Fibroblast of lung (primary cell): ENCODE results near the gene HGS. TPM values are rescaled to one million over a fixed set of nuclear protein-coding genes. Genes with fewer than 3 reads are reported as not detected.

Experiments
- DNase-seq, 2 donors: peaks; one replicate each; pipeline versions ENCODE4 v3.0.0 to v3.0.0-alpha.2; 2010; ENCODE audit warnings: low read depth in 2 of 2
- H2AFZ ChIP-seq: 2 replicates; pipeline ENCODE4 v1.5.1; 2012; ENCODE audit warnings: low read length, control low read depth, inconsistent platforms
- H3K27ac ChIP-seq: 2 replicates; pipeline ENCODE4 v1.5.1; 2011; ENCODE audit warnings: low read length, control low read depth; ENCODE audit not compliant: insufficient read depth
- H3K27me3 ChIP-seq: 2 replicates; pipeline ENCODE4 v1.5.1; 2011; ENCODE audit warnings: mild to moderate bottlenecking, low read length; ENCODE audit not compliant: control insufficient read depth, insufficient read depth
- H3K36me3 ChIP-seq: 2 replicates; pipeline ENCODE4 v1.5.1; 2011; ENCODE audit warnings: low read length; ENCODE audit not compliant: control insufficient read depth, insufficient read depth
- H3K4me1 ChIP-seq: 2 replicates; pipeline ENCODE4 v1.5.1; 2011; ENCODE audit warnings: low read length; ENCODE audit not compliant: control insufficient read depth, insufficient read depth; ENCODE audit errors: extremely low read depth
- H3K4me2 ChIP-seq: 2 replicates; pipeline ENCODE4 v1.5.1; 2011; ENCODE audit warnings: low read length, control low read depth; ENCODE audit not compliant: insufficient read depth; ENCODE audit errors: extremely low read depth
- H3K4me3 ChIP-seq, 4 experiments: fragments of 200-600 bp in 1 of 4; sonication (generic) in 1 of 4; replicated peaks in 1 of 4; 2 replicates each; pipeline ENCODE4 v1.5.1; 2011 to 2016; ENCODE audit warnings: low read length in 4 of 4, low read depth in 3 of 4, mild to moderate bottlenecking in 3 of 4, control low read depth in 2 of 4, inconsistent platforms in 1 of 4, mixed read lengths in 1 of 4; ENCODE audit not compliant: insufficient read depth in 1 of 4; ENCODE audit errors: control extremely low read depth in 1 of 4
- H3K79me2 ChIP-seq: 2 replicates; pipeline ENCODE4 v1.5.1; 2012; ENCODE audit warnings: mild to moderate bottlenecking, low read length, inconsistent platforms; ENCODE audit not compliant: control insufficient read depth, insufficient read depth
- H3K9ac ChIP-seq: 2 replicates; pipeline ENCODE4 v1.5.1; 2011; ENCODE audit warnings: mild to moderate bottlenecking, low read length, control low read depth; ENCODE audit not compliant: insufficient read depth
- H3K9me3 ChIP-seq: 2 replicates; pipeline ENCODE4 v1.5.1; 2012; ENCODE audit warnings: low read depth, low read length; ENCODE audit not compliant: control insufficient read depth, insufficient read depth
- H4K20me1 ChIP-seq: 2 replicates; pipeline ENCODE4 v1.5.1; 2011; ENCODE audit warnings: low read length; ENCODE audit not compliant: control insufficient read depth, insufficient read depth; ENCODE audit errors: extremely low read depth
- EZH2 ChIP-seq: IDR thresholded peaks from 2 replicates; pipeline ENCODE4 v1.5.1; 2012; ENCODE audit warnings: low read length, control low read depth, mild to moderate bottlenecking; ENCODE audit errors: missing control alignments
- polyA plus RNA-seq, 2 donors: library from polyadenylated mRNA; depleted of rRNA in 1 of 2; stranded (reverse) in 1 of 2; unstranded in 1 of 2; fragments of >200 nt; gene quantifications; 2 replicates each; pipeline ENCODE4 v1.2.1, GENCODE V29; 2011 to 2012; ENCODE audit warnings: missing spikeins in 1 of 2
- total RNA-seq: library from RNA; depleted of rRNA; stranded (reverse); fragments of >200 nt; gene quantifications from 2 replicates; pipeline ENCODE4 v1.2.1, GENCODE V29; 2014
- TF ChIP-seq, protein P1 (sequence below), 2 donors: IDR thresholded peaks in 1 of 2; conservative IDR thresholded peaks in 1 of 2; 1 replicate in 1 of 2; 2 replicates in 1 of 2; pipeline ENCODE4 v1.5.1; 2011 to 2012; ENCODE audit warnings: low read length in 2 of 2, control low read depth in 1 of 2, inconsistent platforms in 1 of 2, low read depth in 1 of 2, mild to moderate bottlenecking in 1 of 2

Gene HGS
- total and polyA plus RNA-seq, 2 donors (not counting 1 experiment from before 2014, with no cell fraction given), result 43.1 to 65.7 TPM

DNA sequence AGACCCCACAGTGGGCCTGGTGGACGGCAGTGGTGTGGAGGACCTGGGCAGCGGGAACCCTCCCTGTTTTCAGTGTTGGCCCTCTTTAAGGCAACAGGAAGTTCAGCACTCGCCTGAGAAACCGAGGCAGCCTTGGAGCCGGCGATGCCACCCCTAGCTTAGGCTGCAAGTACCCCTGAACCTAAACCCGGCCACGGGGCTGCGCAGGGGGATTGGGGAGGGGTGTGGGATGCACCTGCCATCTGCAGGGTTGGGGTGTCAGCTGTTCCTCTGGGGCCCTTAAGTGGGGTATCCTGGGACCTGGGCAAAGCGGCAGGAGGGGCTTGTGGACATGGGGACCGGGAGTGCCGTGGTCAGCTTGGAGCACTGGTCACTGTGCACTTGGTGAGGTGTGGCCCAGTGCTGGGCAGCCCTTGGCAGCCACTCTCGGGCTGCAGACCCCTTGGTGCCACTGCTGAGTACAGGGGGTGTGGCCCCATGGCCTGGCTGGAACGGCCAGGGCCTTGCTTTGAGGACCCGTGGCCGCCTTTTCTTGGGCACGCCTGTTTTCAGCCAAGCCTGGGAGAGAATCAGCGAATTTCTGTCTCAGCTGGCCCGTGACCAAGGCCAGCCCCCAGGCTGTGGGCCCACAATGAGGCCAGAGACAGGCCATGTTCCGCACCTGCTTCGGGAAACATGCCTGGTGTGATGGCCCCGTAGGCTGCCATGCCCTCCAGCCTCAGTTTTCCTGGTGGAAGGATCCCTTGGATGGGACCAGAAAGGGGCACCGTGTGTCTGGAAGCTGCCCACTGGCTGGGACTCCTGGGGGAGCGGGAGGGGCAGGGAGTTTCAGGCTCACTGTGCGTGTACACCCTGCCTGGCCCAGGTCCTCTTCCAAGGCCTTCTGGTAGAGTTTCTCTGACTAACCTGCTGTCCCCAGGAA is 24.2 kb downstream of the HGS start:
- TF ChIP-seq, protein P1, sequence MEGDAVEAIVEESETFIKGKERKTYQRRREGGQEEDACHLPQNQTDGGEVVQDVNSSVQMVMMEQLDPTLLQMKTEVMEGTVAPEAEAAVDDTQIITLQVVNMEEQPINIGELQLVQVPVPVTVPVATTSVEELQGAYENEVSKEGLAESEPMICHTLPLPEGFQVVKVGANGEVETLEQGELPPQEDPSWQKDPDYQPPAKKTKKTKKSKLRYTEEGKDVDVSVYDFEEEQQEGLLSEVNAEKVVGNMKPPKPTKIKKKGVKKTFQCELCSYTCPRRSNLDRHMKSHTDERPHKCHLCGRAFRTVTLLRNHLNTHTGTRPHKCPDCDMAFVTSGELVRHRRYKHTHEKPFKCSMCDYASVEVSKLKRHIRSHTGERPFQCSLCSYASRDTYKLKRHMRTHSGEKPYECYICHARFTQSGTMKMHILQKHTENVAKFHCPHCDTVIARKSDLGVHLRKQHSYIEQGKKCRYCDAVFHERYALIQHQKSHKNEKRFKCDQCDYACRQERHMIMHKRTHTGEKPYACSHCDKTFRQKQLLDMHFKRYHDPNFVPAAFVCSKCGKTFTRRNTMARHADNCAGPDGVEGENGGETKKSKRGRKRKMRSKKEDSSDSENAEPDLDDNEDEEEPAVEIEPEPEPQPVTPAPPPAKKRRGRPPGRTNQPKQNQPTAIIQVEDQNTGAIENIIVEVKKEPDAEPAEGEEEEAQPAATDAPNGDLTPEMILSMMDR (conservative IDR thresholded peaks at IDR 0.05 in 1 of 2, IDR thresholded peaks at IDR 0.05 in 1 of 2; ENCODE audit: low read depth in 1 of 2, low read length in 2 of 2), result no peak
- no peak for TF ChIP-seq EZH2
- H2AFZ ChIP-seq, result no peak overlapping the region
- peaks cover 21% of the 10 kb centered on the region for H3K36me3 ChIP-seq
- H3K9ac ChIP-seq, result no peak overlapping the region
- H3K9me3 ChIP-seq, result no peaks in the 10 kb centered on the region
- H3K79me2 ChIP-seq, result peaks cover 21% of the 10 kb centered on the region
- no peaks in the 10 kb centered on the region for H3K27me3 ChIP-seq
- H4K20me1 ChIP-seq, result no peaks in the 10 kb centered on the region
- H3K4me1 ChIP-seq, result peaks cover 18% of the 10 kb centered on the region
- H3K4me2 ChIP-seq, result no peak overlapping the region
- no peak overlapping the region for H3K4me3 ChIP-seq
- H3K27ac ChIP-seq, result no peak overlapping the region
- no peak for DNase-seq

DNA sequence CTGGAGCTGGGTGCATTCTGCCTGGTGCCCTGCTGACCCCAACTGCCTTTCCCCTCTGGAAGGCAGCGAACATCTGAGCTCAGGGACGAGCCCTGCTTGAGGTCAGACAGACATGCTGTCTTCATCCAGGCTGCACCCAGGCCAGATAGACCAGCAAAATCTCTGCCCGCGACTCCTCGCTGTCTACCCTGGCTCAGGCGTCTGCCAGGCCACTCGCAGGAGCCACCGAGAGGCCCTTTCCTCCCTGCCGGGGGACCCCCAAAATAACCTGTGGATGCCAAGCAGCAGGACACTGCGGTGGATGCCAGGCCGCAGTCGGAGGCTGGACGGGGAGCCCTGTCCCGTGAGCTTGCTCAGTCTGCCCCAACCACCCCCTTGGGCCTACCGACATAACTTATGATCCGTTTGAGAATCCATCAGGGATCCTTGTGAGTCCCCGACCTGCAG is 25.0 kb downstream of the HGS start:
- Histone ChIP-seq H3K4me3 (no peak overlapping the region), H3K4me2 (no peak overlapping the region), H3K27me3 (no peaks in the 10 kb centered on the region), H4K20me1 (no peaks in the 10 kb centered on the region), H3K79me2 (peaks cover 19% of the 10 kb centered on the region), H3K27ac (no peak overlapping the region), H3K9ac (no peak overlapping the region), H3K9me3 (no peaks in the 10 kb centered on the region), H3K36me3 (peaks cover 21% of the 10 kb centered on the region), H2AFZ (no peak overlapping the region), H3K4me1 (peaks cover 24% of the 10 kb centered on the region)
- TF ChIP-seq, protein P1 (conservative IDR thresholded peaks at IDR 0.05 in 1 of 2, IDR thresholded peaks at IDR 0.05 in 1 of 2; ENCODE audit: low read depth in 1 of 2, low read length in 2 of 2), result no peak
- no peak for TF ChIP-seq EZH2
- no peak for DNase-seq

DNA sequence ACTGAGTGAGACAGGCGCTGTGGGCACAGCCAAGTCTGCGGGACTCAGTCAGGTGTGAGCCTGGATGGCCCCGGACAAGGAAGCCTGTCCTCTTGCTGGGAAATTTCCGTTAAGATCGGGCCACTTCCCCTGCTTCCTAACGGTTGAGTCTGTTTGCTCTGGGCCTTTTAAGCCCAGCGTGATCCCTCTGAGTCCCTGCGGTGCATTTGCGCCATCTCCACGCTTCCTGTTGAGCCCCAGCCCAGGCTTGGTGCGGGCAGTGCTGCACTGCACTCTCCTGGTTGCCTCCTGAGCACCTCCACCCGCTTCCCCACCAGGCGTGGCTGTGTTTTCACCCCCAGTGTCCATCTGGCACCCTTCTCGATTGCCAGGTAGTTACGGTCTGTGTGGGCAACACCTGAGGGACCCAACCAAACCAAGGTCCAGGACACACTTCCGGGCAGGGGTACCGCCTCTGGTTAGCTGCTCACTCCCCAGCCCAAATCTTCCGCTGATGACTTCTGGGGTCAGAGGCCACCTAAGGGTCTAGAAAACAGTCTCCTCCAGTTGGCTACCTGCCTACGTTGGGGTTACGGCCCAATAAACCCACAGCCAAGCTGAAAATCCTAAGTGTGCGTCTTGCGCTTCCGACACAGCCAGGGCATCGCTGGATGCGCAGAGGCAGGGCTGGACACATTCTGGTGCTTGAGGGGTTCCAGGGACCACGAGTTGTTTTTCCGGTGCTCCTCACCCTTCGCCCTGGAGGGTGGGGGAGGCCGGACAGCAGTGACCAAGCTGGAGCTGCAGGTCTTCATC is 26.9 kb downstream of the HGS start:
- Histone ChIP-seq H3K36me3 (peaks cover 15% of the 10 kb centered on the region), H3K4me2 (peak overlapping the region; percentile 40), H3K4me3 (peak overlapping the region in 1 of 4 experiments; percentile 63), H3K27me3 (no peaks in the 10 kb centered on the region), H3K4me1 (peaks cover 20% of the 10 kb centered on the region), H3K27ac (no peak overlapping the region), H3K9me3 (no peaks in the 10 kb centered on the region), H4K20me1 (no peaks in the 10 kb centered on the region), H3K9ac (no peak overlapping the region), H3K79me2 (peaks cover 7% of the 10 kb centered on the region), H2AFZ (no peak overlapping the region)
- TF ChIP-seq, protein P1 (conservative IDR thresholded peaks at IDR 0.05 in 1 of 2, IDR thresholded peaks at IDR 0.05 in 1 of 2; ENCODE audit: low read depth in 1 of 2, low read length in 2 of 2), result no peak
- no peak for TF ChIP-seq EZH2
- no peak for DNase-seq
